ENCODE results near the gene SART3. TPM values are rescaled to one million over a fixed set of nuclear protein-coding genes. Genes with fewer than 3 reads are reported as not detected.
A peak's percentile ranks its signal among the peaks of the same experiment; 100 is the strongest.

Gene SART3
- total RNA-seq, 1 donor from 2014 or later, result 82.5 TPM

DNA sequence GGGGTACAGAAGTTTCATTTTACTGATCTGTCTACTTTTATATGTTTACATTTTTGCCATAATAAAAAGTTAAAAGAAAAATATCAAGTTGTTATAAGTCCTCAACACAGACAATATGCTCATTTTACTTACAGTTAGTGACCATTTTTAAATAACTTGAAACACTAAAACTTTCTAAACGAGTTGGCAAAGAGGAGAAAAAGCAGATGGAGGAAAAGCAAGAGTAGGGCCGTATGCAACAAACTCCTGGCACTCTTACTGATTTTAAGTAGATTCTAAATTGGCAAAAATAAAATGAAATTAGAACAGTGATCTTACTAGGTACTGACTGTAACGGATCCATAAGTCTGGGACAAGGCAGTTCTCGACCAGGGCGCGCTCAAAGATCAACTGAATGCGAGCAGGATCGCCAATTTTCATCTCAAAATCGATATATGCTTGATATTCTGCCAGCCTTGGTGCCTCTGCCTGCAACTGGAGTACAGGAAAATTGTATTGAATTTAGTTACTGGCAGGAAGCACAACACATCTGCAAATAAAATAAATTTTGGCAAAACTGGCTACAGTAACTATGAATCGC lies 22.3 kb downstream of the SART3 start:
- Mint-ChIP-seq H3K36me3 (peaks cover 46% of the 10 kb centered on the region), H3K27me3 (ENCODE audit: low read depth) (no peaks in the 10 kb centered on the region), H3K27ac (no peak overlapping the region), H3K9me3 (no peaks in the 10 kb centered on the region), H3K4me3 (no peak overlapping the region), H3K4me1 (peaks cover 3% of the 10 kb centered on the region)
- DNase-seq (ENCODE audit: low spot score in 2 of 2, unreplicated experiment in 2 of 2), result no peak
- no peak for TF ChIP-seq CTCF (IDR thresholded peaks at IDR 0.05; ENCODE audit: unreplicated experiment)

GRCh38 chr12:108538146-108538545 lies 22.8 kb downstream of the SART3 start:
- H3K27ac Mint-ChIP-seq, result no peak overlapping the region
- TF ChIP-seq CTCF (IDR thresholded peaks at IDR 0.05; ENCODE audit: unreplicated experiment), result no peak
- H3K27me3 Mint-ChIP-seq (ENCODE audit: low read depth), result no peaks in the 10 kb centered on the region
- no peak for DNase-seq (ENCODE audit: low spot score in 2 of 2, unreplicated experiment in 2 of 2)
- peaks cover 48% of the 10 kb centered on the region for H3K36me3 Mint-ChIP-seq
- H3K9me3 Mint-ChIP-seq, result no peaks in the 10 kb centered on the region
- H3K4me1 Mint-ChIP-seq, result peaks cover 3% of the 10 kb centered on the region
- H3K4me3 Mint-ChIP-seq, result no peak overlapping the region

GRCh38 chr12:108531929-108532848 lies 28.8 kb downstream of the SART3 start:
- TF ChIP-seq CTCF (IDR thresholded peaks at IDR 0.05; ENCODE audit: unreplicated experiment), result no peak
- Mint-ChIP-seq H3K27me3 (ENCODE audit: low read depth) (no peaks in the 10 kb centered on the region), H3K4me1 (peaks cover 7% of the 10 kb centered on the region), H3K4me3 (no peak overlapping the region), H3K36me3 (peaks cover 46% of the 10 kb centered on the region), H3K9me3 (no peaks in the 10 kb centered on the region), H3K27ac (peak overlapping the region; percentile 89)
- no peak for DNase-seq (ENCODE audit: low spot score in 2 of 2, unreplicated experiment in 2 of 2)

DNA sequence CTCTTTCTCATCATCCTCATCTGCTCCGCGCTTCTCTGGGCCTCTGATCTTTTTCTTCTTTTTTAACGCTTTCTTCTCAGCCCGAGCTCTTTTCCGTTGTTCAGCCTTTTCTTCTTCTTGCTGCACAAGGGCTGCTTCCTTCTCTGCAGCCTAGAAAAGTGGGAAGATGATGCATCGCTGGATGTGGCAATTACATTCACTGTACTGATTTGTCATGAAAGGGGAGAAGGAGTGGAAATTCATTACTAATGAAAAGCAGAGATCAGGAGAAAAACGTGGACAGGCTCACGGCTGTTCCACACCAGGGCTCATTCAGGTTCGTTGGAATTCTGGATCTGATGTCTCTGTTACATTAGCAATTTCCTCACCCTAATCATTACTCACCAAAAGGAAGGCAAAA lies 30.8 kb downstream of the SART3 start:
- Mint-ChIP-seq H3K27me3 (ENCODE audit: low read depth) (no peaks in the 10 kb centered on the region), H3K36me3 (peaks cover 43% of the 10 kb centered on the region), H3K9me3 (no peaks in the 10 kb centered on the region), H3K4me3 (no peak overlapping the region), H3K27ac (no peak overlapping the region), H3K4me1 (peaks cover 7% of the 10 kb centered on the region)
- no peak for DNase-seq (ENCODE audit: low spot score in 2 of 2, unreplicated experiment in 2 of 2)
- no peak for TF ChIP-seq CTCF (IDR thresholded peaks at IDR 0.05; ENCODE audit: unreplicated experiment)

DNA sequence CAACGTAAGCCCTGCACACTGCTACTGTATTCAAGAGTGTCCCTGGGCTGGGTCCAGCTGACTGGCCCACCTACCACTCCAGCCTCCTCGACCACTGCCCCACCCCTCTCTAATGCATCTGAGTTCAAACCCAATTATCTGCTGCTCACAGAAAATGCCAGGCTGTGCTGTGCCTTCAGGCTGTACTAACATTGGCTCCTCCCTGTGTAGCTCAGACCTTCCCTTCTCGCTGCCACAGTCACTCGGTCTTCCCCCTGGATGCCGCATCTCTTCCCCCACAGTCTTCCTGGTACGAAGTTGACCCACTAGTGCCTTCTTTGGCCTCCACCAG lies 33.8 kb downstream of the SART3 start:
- H3K4me3 Mint-ChIP-seq, result no peak overlapping the region
- no peaks in the 10 kb centered on the region for H3K9me3 Mint-ChIP-seq
- no peaks in the 10 kb centered on the region for H3K27me3 Mint-ChIP-seq (ENCODE audit: low read depth)
- peaks cover under 1% of the 10 kb centered on the region for H3K4me1 Mint-ChIP-seq
- no peak for DNase-seq (ENCODE audit: low spot score in 2 of 2, unreplicated experiment in 2 of 2)
- H3K36me3 Mint-ChIP-seq, result peaks cover 43% of the 10 kb centered on the region
- H3K27ac Mint-ChIP-seq, result no peak overlapping the region
- TF ChIP-seq CTCF (IDR thresholded peaks at IDR 0.05; ENCODE audit: unreplicated experiment), result no peak
